Karpas-422 (cell line): ENCODE results near the gene TP53BP1. TPM values are rescaled to one million over a fixed set of nuclear protein-coding genes. Genes with fewer than 3 reads are reported as not detected.

Experiments used
- DNase-seq: peaks from one replicate; pipeline ENCODE4 v3.0.0-alpha.2; 2015
- H2AFZ ChIP-seq: fragments of 200-600 bp; sonication (generic); 2 replicates; pipeline ENCODE4 v1.6.1; 2014; ENCODE audit warnings: antibody characterized with exemption, low read length, mixed read lengths
- H3K27ac ChIP-seq: fragments of 200-600 bp; sonication (generic); 2 replicates; pipeline ENCODE4 v1.5.1; 2014; ENCODE audit warnings: mild to moderate bottlenecking, low read length, moderate library complexity
- H3K27me3 ChIP-seq: fragments of 200-600 bp; sonication (generic); 2 replicates; pipeline ENCODE4 v1.6.1; 2014; ENCODE audit warnings: low read length, mixed read lengths
- H3K36me3 ChIP-seq: fragments of 200-600 bp; sonication (generic); 2 replicates; pipeline ENCODE4 v1.6.1; 2014; ENCODE audit warnings: low read length, mixed read lengths; ENCODE audit not compliant: insufficient read depth
- H3K4me1 ChIP-seq: fragments of 200-600 bp; sonication (generic); 2 replicates; pipeline ENCODE4 v1.6.1; 2014; ENCODE audit warnings: mild to moderate bottlenecking, low read length, mixed read lengths
- H3K4me2 ChIP-seq: fragments of 200-600 bp; sonication (generic); 2 replicates; pipeline ENCODE4 v1.6.1; 2014; ENCODE audit warnings: low read length, low read depth, mild to moderate bottlenecking; ENCODE audit not compliant: poor library complexity, severe bottlenecking
- H3K4me3 ChIP-seq: fragments of 200-600 bp; sonication (generic); 2 replicates; pipeline ENCODE4 v1.5.1; 2014; ENCODE audit warnings: mild to moderate bottlenecking, antibody characterized with exemption, low read length, mixed read lengths
- H3K79me2 ChIP-seq: fragments of 200-600 bp; sonication (generic); 2 replicates; pipeline ENCODE4 v1.6.1; 2014; ENCODE audit warnings: mild to moderate bottlenecking, low read length, mixed read lengths
- H3K9ac ChIP-seq: fragments of 200-600 bp; sonication (generic); 2 replicates; pipeline ENCODE4 v1.6.0; 2014; ENCODE audit warnings: low read length
- H3K9me2 ChIP-seq: fragments of 200-600 bp; sonication (generic), shearing (Covaris generic); replicated peaks from 2 replicates; pipeline ENCODE4 v1.6.0; 2014; ENCODE audit warnings: mild to moderate bottlenecking, low read length, moderate library complexity; ENCODE audit not compliant: insufficient read depth
- H3K9me3 ChIP-seq: fragments of 300-700, 200-600 bp; sonication (generic); 2 replicates; pipeline ENCODE4 v1.6.1; 2014; ENCODE audit warnings: low read length, mixed read lengths
- H4K20me1 ChIP-seq: fragments of 200-600 bp; sonication (generic); 2 replicates; pipeline ENCODE4 v1.6.1; 2014; ENCODE audit warnings: mild to moderate bottlenecking, antibody characterized with exemption, low read length, low read depth; ENCODE audit not compliant: insufficient read depth
- total RNA-seq: library from RNA; depleted of rRNA; stranded (reverse); fragments of >200 nt; shearing (Covaris generic); gene quantifications from 2 replicates; pipeline ENCODE4 v1.2.3, GENCODE V29; 2014; ENCODE audit warnings: low replicate concordance

Gene TP53BP1
- total RNA-seq, 1 experiment from 2014 or later: 62.7 TPM

DNA sequence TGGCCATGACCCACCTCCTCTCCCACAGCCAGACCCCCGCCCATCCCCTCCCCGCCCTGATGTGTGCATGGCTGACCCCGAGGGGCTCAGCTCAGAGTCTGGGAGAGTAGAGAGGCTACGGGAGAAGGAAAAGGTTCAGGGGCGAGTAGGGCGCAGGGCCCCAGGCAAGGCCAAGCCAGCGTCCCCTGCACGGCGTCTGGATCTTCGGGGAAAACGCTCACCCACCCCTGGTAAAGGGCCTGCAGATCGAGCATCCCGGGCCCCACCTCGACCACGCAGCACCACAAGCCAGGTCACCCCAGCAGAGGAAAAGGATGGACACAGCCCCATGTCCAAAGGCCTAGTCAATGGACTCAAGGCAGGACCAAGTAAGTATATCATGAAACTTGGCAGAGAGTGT is 36.2 kb upstream of the TP53BP1 start:
- Histone ChIP-seq H2AFZ (no peak overlapping the region), H3K27me3 (no peaks in the 10 kb centered on the region), H3K9ac (no peak overlapping the region), H3K4me1 (no peaks in the 10 kb centered on the region), H3K79me2 (no peaks in the 10 kb centered on the region), H3K27ac (no peak overlapping the region), H3K36me3 (no peaks in the 10 kb centered on the region), H3K4me2 (no peak overlapping the region), H3K4me3 (no peak overlapping the region), H3K9me3 (no peaks in the 10 kb centered on the region), H3K9me2 (no peaks in the 10 kb centered on the region), H4K20me1 (no peaks in the 10 kb centered on the region)
- no peak for DNase-seq

DNA sequence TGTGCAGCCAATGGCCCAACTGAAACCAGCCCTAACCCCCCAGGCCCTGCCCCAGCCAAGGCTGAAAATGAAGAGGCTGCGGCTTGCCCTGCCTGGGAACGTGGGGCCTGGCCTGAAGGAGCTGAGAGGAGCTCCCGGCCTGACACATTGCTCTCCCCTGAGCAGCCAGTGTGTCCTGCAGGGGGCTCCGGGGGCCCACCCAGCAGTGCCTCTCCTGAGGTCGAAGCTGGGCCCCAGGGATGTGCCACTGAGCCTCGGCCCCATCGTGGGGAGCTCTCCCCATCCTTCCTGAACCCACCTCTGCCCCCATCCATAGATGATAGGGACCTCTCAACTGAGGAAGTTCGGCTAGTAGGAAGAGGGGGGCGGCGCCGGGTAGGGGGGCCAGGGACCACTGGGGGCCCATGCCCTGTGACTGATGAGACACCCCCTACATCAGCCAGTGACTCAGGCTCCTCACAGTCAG is 35.6 kb upstream of the TP53BP1 start:
- Histone ChIP-seq H3K9me3 (no peaks in the 10 kb centered on the region), H3K9ac (no peak overlapping the region), H3K4me1 (no peaks in the 10 kb centered on the region), H2AFZ (no peak overlapping the region), H3K9me2 (no peaks in the 10 kb centered on the region), H4K20me1 (no peaks in the 10 kb centered on the region), H3K36me3 (no peaks in the 10 kb centered on the region), H3K27ac (no peak overlapping the region), H3K79me2 (no peaks in the 10 kb centered on the region), H3K4me3 (no peak overlapping the region), H3K27me3 (no peaks in the 10 kb centered on the region), H3K4me2 (no peak overlapping the region)
- DNase-seq: no peak

DNA sequence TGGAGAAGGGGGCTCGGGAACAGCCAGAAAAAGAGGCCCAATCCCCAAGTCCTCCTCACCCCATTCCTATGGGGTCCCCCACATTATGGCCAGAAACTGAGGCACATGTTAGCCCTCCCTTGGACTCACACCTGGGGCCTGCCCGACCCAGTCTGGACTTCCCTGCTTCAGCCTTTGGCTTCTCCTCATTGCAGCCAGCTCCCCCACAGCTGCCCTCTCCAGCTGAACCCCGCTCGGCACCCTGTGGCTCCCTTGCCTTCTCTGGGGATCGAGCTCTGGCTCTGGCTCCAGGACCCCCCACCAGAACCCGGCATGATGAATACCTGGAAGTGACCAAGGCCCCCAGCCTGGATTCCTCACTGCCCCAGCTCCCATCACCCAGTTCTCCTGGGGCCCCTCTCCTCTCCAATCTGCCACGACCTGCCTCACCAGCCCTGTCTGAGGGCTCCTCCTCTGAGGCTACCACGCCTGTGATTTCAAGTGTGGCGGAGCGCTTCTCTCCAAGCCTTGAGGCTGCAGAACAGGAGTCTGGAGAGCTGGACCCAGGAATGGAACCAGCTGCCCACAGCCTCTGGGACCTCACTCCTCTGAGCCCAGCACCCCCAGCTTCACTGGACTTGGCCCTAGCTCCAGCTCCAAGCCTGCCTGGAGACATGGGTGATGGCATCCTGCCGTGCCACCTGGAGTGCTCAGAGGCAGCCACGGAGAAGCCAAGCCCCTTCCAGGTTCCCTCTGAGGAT is 35.0 kb upstream of the TP53BP1 start:
- Histone ChIP-seq H3K4me2 (no peak overlapping the region), H3K4me1 (no peaks in the 10 kb centered on the region), H3K27me3 (no peaks in the 10 kb centered on the region), H2AFZ (no peak overlapping the region), H3K9me2 (no peaks in the 10 kb centered on the region), H4K20me1 (no peaks in the 10 kb centered on the region), H3K9me3 (no peaks in the 10 kb centered on the region), H3K79me2 (no peaks in the 10 kb centered on the region), H3K4me3 (no peak overlapping the region), H3K36me3 (no peaks in the 10 kb centered on the region), H3K9ac (no peak overlapping the region), H3K27ac (no peak overlapping the region)
- DNase-seq: no peak

DNA sequence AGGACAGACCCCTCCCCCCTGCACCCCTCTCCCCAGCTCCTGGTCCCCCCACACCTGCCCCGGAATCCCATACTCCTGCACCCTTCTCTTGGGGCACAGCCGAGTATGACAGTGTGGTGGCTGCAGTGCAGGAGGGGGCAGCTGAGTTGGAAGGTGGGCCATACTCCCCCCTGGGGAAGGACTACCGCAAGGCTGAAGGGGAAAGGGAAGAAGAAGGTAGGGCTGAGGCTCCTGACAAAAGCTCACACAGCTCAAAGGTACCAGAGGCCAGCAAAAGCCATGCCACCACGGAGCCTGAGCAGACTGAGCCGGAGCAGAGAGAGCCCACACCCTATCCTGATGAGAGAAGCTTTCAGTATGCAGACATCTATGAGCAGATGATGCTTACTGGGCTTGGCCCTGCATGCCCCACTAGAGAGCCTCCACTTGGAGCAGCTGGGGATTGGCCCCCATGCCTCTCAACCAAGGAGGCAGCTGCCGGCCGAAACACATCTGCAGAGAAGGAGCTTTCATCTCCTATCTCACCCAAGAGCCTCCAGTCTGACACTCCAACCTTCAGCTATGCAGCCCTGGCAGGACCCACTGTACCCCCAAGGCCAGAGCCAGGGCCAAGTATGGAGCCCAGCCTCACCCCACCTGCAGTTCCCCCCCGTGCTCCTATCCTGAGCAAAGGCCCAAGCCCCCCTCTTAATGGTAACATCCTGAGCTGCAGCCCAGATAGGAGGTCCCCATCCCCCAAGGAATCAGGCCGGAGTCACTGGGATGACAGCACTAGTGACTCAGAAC is 34.3 kb upstream of the TP53BP1 start:
- Histone ChIP-seq H3K27me3 (no peaks in the 10 kb centered on the region), H3K4me1 (no peaks in the 10 kb centered on the region), H3K9ac (no peak overlapping the region), H3K79me2 (no peaks in the 10 kb centered on the region), H3K4me2 (no peak overlapping the region), H3K9me2 (no peaks in the 10 kb centered on the region), H4K20me1 (no peaks in the 10 kb centered on the region), H3K9me3 (no peaks in the 10 kb centered on the region), H3K36me3 (no peaks in the 10 kb centered on the region), H3K4me3 (no peak overlapping the region), H2AFZ (no peak overlapping the region), H3K27ac (no peak overlapping the region)
- DNase-seq: peak; percentile 19

DNA sequence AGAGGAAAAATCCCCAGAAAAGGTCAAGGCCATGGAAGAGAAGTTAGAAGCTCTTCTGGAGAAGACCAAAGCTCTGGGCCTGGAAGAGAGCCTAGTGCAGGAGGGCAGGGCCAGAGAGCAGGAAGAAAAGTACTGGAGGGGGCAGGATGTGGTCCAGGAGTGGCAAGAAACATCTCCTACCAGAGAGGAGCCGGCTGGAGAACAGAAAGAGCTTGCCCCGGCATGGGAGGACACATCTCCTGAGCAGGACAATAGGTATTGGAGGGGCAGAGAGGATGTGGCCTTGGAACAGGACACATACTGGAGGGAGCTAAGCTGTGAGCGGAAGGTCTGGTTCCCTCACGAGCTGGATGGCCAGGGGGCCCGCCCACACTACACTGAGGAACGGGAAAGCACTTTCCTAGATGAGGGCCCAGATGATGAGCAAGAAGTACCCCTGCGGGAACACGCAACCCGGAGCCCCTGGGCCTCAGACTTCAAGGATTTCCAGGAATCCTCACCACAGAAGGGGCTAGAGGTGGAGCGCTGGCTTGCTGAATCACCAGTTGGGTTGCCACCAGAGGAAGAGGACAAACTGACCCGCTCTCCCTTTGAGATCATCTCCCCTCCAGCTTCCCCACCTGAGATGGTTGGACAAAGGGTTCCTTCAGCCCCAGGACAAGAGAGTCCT is 33.4 kb upstream of the TP53BP1 start:
- peak; percentile 33 for DNase-seq
- H3K27ac ChIP-seq: no peak overlapping the region
- no peaks in the 10 kb centered on the region for H3K9me2 ChIP-seq
- H4K20me1 ChIP-seq: no peaks in the 10 kb centered on the region
- no peaks in the 10 kb centered on the region for H3K27me3 ChIP-seq
- H3K4me3 ChIP-seq: no peak overlapping the region
- no peak overlapping the region for H3K9ac ChIP-seq
- H3K4me1 ChIP-seq: no peaks in the 10 kb centered on the region
- no peak overlapping the region for H3K4me2 ChIP-seq
- no peaks in the 10 kb centered on the region for H3K36me3 ChIP-seq
- no peaks in the 10 kb centered on the region for H3K79me2 ChIP-seq
- H2AFZ ChIP-seq: no peak overlapping the region
- no peaks in the 10 kb centered on the region for H3K9me3 ChIP-seq

DNA sequence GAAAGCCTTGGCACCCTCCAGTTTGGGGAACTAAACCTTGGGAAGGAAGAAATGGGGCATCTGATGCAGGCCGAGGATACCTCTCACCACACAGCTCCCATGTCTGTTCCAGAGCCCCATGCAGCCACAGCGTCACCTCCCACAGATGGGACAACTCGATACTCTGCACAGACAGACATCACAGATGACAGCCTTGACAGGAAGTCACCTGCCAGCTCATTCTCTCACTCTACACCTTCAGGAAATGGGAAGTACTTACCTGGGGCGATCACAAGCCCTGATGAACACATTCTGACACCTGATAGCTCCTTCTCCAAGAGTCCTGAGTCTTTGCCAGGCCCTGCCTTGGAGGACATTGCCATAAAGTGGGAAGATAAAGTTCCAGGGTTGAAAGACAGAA is 32.2 kb upstream of the TP53BP1 start:
- H3K27me3 ChIP-seq: no peaks in the 10 kb centered on the region
- H3K4me2 ChIP-seq: no peak overlapping the region
- no peaks in the 10 kb centered on the region for H3K9me3 ChIP-seq
- H4K20me1 ChIP-seq: no peaks in the 10 kb centered on the region
- H3K9ac ChIP-seq: no peak overlapping the region
- H3K27ac ChIP-seq: no peak overlapping the region
- H3K9me2 ChIP-seq: no peaks in the 10 kb centered on the region
- H3K36me3 ChIP-seq: no peaks in the 10 kb centered on the region
- H3K4me3 ChIP-seq: no peak overlapping the region
- H3K79me2 ChIP-seq: no peaks in the 10 kb centered on the region
- no peaks in the 10 kb centered on the region for H3K4me1 ChIP-seq
- no peak overlapping the region for H2AFZ ChIP-seq
- DNase-seq: peak; percentile 42

DNA sequence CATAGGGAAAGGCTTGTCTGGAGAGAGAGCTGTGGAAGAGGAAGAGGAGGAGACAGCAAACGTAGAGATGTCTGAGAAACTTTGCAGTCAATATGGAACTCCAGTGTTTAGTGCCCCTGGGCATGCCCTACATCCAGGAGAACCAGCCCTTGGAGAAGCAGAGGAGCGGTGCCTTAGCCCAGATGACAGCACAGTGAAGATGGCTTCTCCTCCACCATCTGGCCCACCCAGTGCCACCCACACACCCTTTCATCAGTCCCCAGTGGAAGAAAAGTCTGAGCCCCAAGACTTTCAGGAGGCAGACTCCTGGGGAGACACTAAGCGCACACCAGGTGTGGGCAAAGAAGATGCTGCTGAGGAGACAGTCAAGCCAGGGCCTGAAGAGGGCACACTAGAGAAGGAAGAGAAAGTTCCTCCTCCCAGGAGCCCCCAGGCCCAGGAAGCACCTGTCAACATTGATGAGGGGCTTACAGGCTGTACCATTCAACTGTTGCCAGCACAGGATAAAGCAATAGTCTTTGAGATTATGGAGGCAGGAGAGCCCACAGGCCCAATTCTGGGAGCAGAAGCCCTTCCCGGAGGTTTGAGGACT is 31.4 kb upstream of the TP53BP1 start:
- H3K9ac ChIP-seq: no peak overlapping the region
- H3K9me2 ChIP-seq: no peaks in the 10 kb centered on the region
- no peaks in the 10 kb centered on the region for H3K27me3 ChIP-seq
- H3K27ac ChIP-seq: no peak overlapping the region
- no peak overlapping the region for H2AFZ ChIP-seq
- no peak overlapping the region for H3K4me2 ChIP-seq
- no peaks in the 10 kb centered on the region for H3K9me3 ChIP-seq
- DNase-seq: no peak
- no peaks in the 10 kb centered on the region for H4K20me1 ChIP-seq
- no peaks in the 10 kb centered on the region for H3K79me2 ChIP-seq
- no peaks in the 10 kb centered on the region for H3K4me1 ChIP-seq
- no peaks in the 10 kb centered on the region for H3K36me3 ChIP-seq
- no peak overlapping the region for H3K4me3 ChIP-seq

DNA sequence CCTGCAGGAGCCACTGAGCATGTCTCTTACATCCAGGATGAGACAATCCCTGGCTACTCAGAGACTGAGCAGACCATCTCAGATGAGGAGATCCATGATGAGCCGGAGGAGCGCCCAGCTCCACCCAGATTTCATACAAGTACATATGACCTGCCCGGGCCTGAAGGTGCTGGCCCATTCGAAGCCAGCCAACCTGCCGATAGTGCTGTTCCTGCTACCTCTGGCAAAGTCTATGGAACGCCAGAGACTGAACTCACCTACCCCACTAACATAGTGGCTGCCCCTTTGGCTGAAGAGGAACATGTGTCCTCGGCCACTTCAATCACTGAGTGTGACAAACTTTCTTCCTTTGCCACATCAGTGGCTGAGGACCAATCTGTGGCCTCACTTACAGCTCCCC is 30.7 kb upstream of the TP53BP1 start:
- no peaks in the 10 kb centered on the region for H3K9me3 ChIP-seq

More for the DNA sequence above, 30.7 kb upstream of the TP53BP1 start:
- no peaks in the 10 kb centered on the region for H3K27me3 ChIP-seq
- H4K20me1 ChIP-seq: no peaks in the 10 kb centered on the region
- peak; percentile 23 for DNase-seq
- H3K4me1 ChIP-seq: no peaks in the 10 kb centered on the region; the same call in 1 of the 2 replicates
- H3K79me2 ChIP-seq: no peaks in the 10 kb centered on the region
- H3K4me3 ChIP-seq: no peak overlapping the region
- H3K36me3 ChIP-seq: no peaks in the 10 kb centered on the region
- no peak overlapping the region for H3K4me2 ChIP-seq
- no peak overlapping the region for H3K9ac ChIP-seq
- H2AFZ ChIP-seq: no peak overlapping the region
- no peaks in the 10 kb centered on the region for H3K9me2 ChIP-seq
- no peak overlapping the region for H3K27ac ChIP-seq
